Muscle of leg (tissue), 11 donors: ENCODE data around the gene FAM9C. TPM values are rescaled to one million over a fixed set of nuclear protein-coding genes. Genes with fewer than 3 reads are reported as not detected.
"Not testable (repeated sequence)": the region's sequence is repeated elsewhere in the genome, so short reads cannot be mapped to it uniquely, and the experiment has no call there.

Experiments
- DNase-seq: peaks from one replicate; pipeline ENCODE4 v3.0.0; 2013
- H3K27ac ChIP-seq: one replicate; pipeline ENCODE4 v1.5.1; 2013; ENCODE audit warnings: mild to moderate bottlenecking, low read length, control low read depth
- H3K27me3 ChIP-seq: one replicate; pipeline ENCODE4 v1.6.1; 2013; ENCODE audit warnings: low read length; ENCODE audit not compliant: control insufficient read depth, insufficient read depth
- H3K36me3 ChIP-seq: one replicate; pipeline ENCODE4 v1.6.1; 2013; ENCODE audit warnings: low read length; ENCODE audit not compliant: control insufficient read depth, insufficient read depth
- H3K4me1 ChIP-seq: one replicate; pipeline ENCODE4 v1.6.1; 2013; ENCODE audit warnings: low read length; ENCODE audit not compliant: control insufficient read depth, insufficient read depth
- H3K4me3 ChIP-seq: one replicate; pipeline ENCODE4 v1.5.1; 2013; ENCODE audit warnings: low read length, control low read depth
- H3K9me3 ChIP-seq: replicated peaks from 2 replicates; pipeline ENCODE4 v1.6.1; 2013; ENCODE audit warnings: low read depth, low read length; ENCODE audit not compliant: control insufficient read depth
- whole genome bisulfite sequencing: methylation state at CpG from one replicate; pipeline ENCODE4 v1.1.5; 2013; ENCODE audit warnings: missing lambda C conversion rate; ENCODE audit not compliant: insufficient coverage; 5-methylcytosine and 5-hydroxymethylcytosine counted together
- polyA plus RNA-seq, 8 donors: library from polyadenylated mRNA; unstranded; fragments of 120-200 nt; gene quantifications; one replicate each; pipeline versions ENCODE4 v1.2.1 to v1.2.3, GENCODE V29; 2013; ENCODE audit warnings: inconsistent platforms in 1 of 8, low replicate concordance in 1 of 8; ENCODE audit not compliant: insufficient read length in 8 of 8, insufficient read depth in 1 of 8
- total RNA-seq: library from RNA; stranded (reverse); fragments of 120-200 nt; gene quantifications from one replicate; pipeline ENCODE4 v1.2.4, GENCODE V29; 2013

FAM9C gene
- total and polyA plus RNA-seq, 9 donors: 0.09 to 0.86 (median 0.32) TPM; not detected in 1

- H3K27ac ChIP-seq: no peak overlapping the region
- no CpG with 5 or more reads among the region's 2 CpGs for WGBS
- peaks cover 14% of the 10 kb centered on the region for H3K4me1 ChIP-seq
These were observed 41.7 kb upstream of the FAM9C start for GRCh38 chrX:13086076-13086475.

GRCh38 chrX:13085526-13085925 lies 41.1 kb upstream of the FAM9C start:
- no CpG with 5 or more reads among the region's 5 CpGs for WGBS
- Histone ChIP-seq H3K4me3 (no peak overlapping the region), H3K4me1 (peaks cover 10% of the 10 kb centered on the region), H3K27ac (no peak overlapping the region), H3K9me3 (no peaks in the 10 kb centered on the region), H3K27me3 (peaks cover 11% of the 10 kb centered on the region), H3K36me3 (no peaks in the 10 kb centered on the region)
- DNase-seq: no peak

More at GRCh38 chrX:13086076-13086475, 41.7 kb upstream of the FAM9C start:
- Histone ChIP-seq H3K27me3 (peaks cover 12% of the 10 kb centered on the region), H3K9me3 (no peaks in the 10 kb centered on the region), H3K4me3 (no peak overlapping the region), H3K36me3 (no peaks in the 10 kb centered on the region)
- no peak for DNase-seq

GRCh38 chrX:13084611-13085010 lies 40.2 kb upstream of the FAM9C start:
- no peak for DNase-seq
- peaks cover 8% of the 10 kb centered on the region for H3K4me1 ChIP-seq
- no CpG with 5 or more reads among the region's 1 CpG for WGBS
- H3K9me3 ChIP-seq: no peaks in the 10 kb centered on the region
- H3K27ac ChIP-seq: no peak overlapping the region
- H3K4me3 ChIP-seq: no peak overlapping the region
- H3K36me3 ChIP-seq: no peaks in the 10 kb centered on the region
- peaks cover 10% of the 10 kb centered on the region for H3K27me3 ChIP-seq

- not testable (repeated sequence) for H3K36me3 ChIP-seq, H3K4me3 ChIP-seq, H3K27ac ChIP-seq, H3K9me3 ChIP-seq, DNase-seq
- peaks cover 13% of the 10 kb centered on the region for H3K4me1 ChIP-seq
- WGBS: 68% methylated on average over 6 of the region's 9 CpGs
- H3K27me3 ChIP-seq: peaks cover 14% of the 10 kb centered on the region
These were observed 39.4 kb upstream of the FAM9C start for GRCh38 chrX:13083755-13084326.

- no peak overlapping the region for H3K4me3 ChIP-seq
- H3K4me1 ChIP-seq: peaks cover 17% of the 10 kb centered on the region
- DNase-seq: peak; percentile 69
- H3K9me3 ChIP-seq: no peaks in the 10 kb centered on the region
- WGBS: 17% methylated on average over 1 of the region's 11 CpGs
- H3K27ac ChIP-seq: peak overlapping the region; percentile 35
- no peaks in the 10 kb centered on the region for H3K36me3 ChIP-seq
- H3K27me3 ChIP-seq: peaks cover 19% of the 10 kb centered on the region
These were observed 38.0 kb upstream of the FAM9C start for GRCh38 chrX:13082206-13083065.

- H3K4me1 ChIP-seq: peaks cover 17% of the 10 kb centered on the region
- no peak overlapping the region for H3K4me3 ChIP-seq
- H3K27ac ChIP-seq: peak overlapping the region; percentile 13
- H3K27me3 ChIP-seq: peaks cover 24% of the 10 kb centered on the region
- WGBS: 50% methylated on average over 1 of the region's 6 CpGs
- H3K36me3 ChIP-seq: no peaks in the 10 kb centered on the region
- H3K9me3 ChIP-seq: no peaks in the 10 kb centered on the region
- peak; percentile 54 for DNase-seq
These were observed 37.2 kb upstream of the FAM9C start for GRCh38 chrX:13081395-13082205.

GRCh38 chrX:13080128-13080795 lies 35.8 kb upstream of the FAM9C start:
- Histone ChIP-seq H3K4me1 (peaks cover 17% of the 10 kb centered on the region), H3K36me3 (no peaks in the 10 kb centered on the region), H3K27ac (no peak overlapping the region), H3K4me3 (no peak overlapping the region), H3K27me3 (peaks cover 24% of the 10 kb centered on the region), H3K9me3 (no peaks in the 10 kb centered on the region)
- DNase-seq: no peak
- no CpG with 5 or more reads among the region's 4 CpGs for WGBS

- Histone ChIP-seq H3K27me3 (peaks cover 24% of the 10 kb centered on the region), H3K4me1 (peaks cover 17% of the 10 kb centered on the region), H3K36me3 (no peaks in the 10 kb centered on the region), H3K27ac (peak overlapping the region; percentile 82), H3K4me3 (peak overlapping the region; percentile 4), H3K9me3 (no peaks in the 10 kb centered on the region)
- peak; percentile 84 for DNase-seq
- 19% methylated on average over 4 of the region's 10 CpGs for WGBS
These were observed 34.5 kb upstream of the FAM9C start for GRCh38 chrX:13078739-13079444.

- Histone ChIP-seq H3K9me3 (no peaks in the 10 kb centered on the region), H3K4me1 (peaks cover 11% of the 10 kb centered on the region), H3K36me3 (no peaks in the 10 kb centered on the region), H3K27ac (no peak overlapping the region), H3K4me3 (no peak overlapping the region), H3K27me3 (peaks cover 20% of the 10 kb centered on the region)
- DNase-seq: no peak
- 63% methylated on average over 2 of the region's 2 CpGs for WGBS
These were observed 32.7 kb upstream of the FAM9C start for GRCh38 chrX:13077168-13077567.
